ENCODE measurements around the gene MSRB1. TPM values are rescaled to one million over a fixed set of nuclear protein-coding genes. Genes with fewer than 3 reads are reported as not detected.
A peak's percentile ranks its signal among the peaks of the same experiment; 100 is the strongest.

MSRB1 gene
- total and polyA plus RNA-seq, 8 donors = 9.8 to 66.7 (median 14.9) TPM

- peak; percentile 92 to 97 (median 95) for DNase-seq
- intact Hi-C loops (cut with DNase I) = no loop called here
- H3K36me3 ChIP-seq = peaks cover 0 to 31% of the 10 kb centered on the region in 2 donors
- no peaks in the 10 kb centered on the region for H3K9me3 ChIP-seq
- ATAC-seq = peak; percentile 97
- peaks cover 17 to 27% of the 10 kb centered on the region in 2 donors for H3K4me1 ChIP-seq
- H3K27me3 ChIP-seq = no peaks in the 10 kb centered on the region
- peak within 1 kb of the TSS; percentile 84 to 97 for H3K27ac ChIP-seq
- peak within 1 kb of the TSS; percentile 98 to 99 for H3K4me3 ChIP-seq
- no peak for TF ChIP-seq CTCF (IDR thresholded peaks at IDR 0.05)
These were observed 28.9 kb upstream of the MSRB1 start, which contains the start of gene TBL3 for GRCh38 chr16:1971796-1972489. TSS of gene TBL3 (plus strand) at chr16:1972053. CDS start at chr16:1972165, 112 bp downstream.

GRCh38 chr16:1968146-1968953 lies 25.4 kb upstream of the MSRB1 start:
- intact Hi-C loops (cut with DNase I) = no loop called here
- H3K36me3 ChIP-seq = peaks cover 0 to 5% of the 10 kb centered on the region in 2 donors
- no peaks in the 10 kb centered on the region for H3K27me3 ChIP-seq
- TF ChIP-seq CTCF (IDR thresholded peaks at IDR 0.05) = no peak
- peak in 1 of 4 donors; percentile 71 for DNase-seq
- H3K4me3 ChIP-seq = no peak overlapping the region
- H3K4me1 ChIP-seq = peaks cover 29 to 44% of the 10 kb centered on the region in 2 donors
- no peaks in the 10 kb centered on the region for H3K9me3 ChIP-seq
- no peak overlapping the region for H3K27ac ChIP-seq
- ATAC-seq = no peak

- no peak for TF ChIP-seq CTCF (IDR thresholded peaks at IDR 0.05)
- H3K36me3 ChIP-seq = peaks cover 0 to 24% of the 10 kb centered on the region in 2 donors
- ATAC-seq = no peak
- H3K27ac ChIP-seq = peak within 1 kb of the TSS in 1 of 2 donors; percentile 97
- peak within 1 kb of the TSS; percentile 90 to 95 for H3K4me3 ChIP-seq
- no peaks in the 10 kb centered on the region for H3K9me3 ChIP-seq
- intact Hi-C loops (cut with DNase I) = no loop called here
- H3K27me3 ChIP-seq = no peaks in the 10 kb centered on the region
- DNase-seq = no peak
- H3K4me1 ChIP-seq = peaks cover 27 to 51% of the 10 kb centered on the region in 2 donors
These were observed 23.5 kb upstream of the MSRB1 start, which contains the start of gene RNF151 for GRCh38 chr16:1966460-1966859. TSS of gene RNF151 (plus strand) at chr16:1966856. CDS start at chr16:1966882, 26 bp downstream.

GRCh38 chr16:1965396-1966001 lies 22.5 kb upstream of the MSRB1 start:
- no peaks in the 10 kb centered on the region for H3K9me3 ChIP-seq
- H3K36me3 ChIP-seq = peaks cover 0 to 29% of the 10 kb centered on the region in 2 donors
- DNase-seq (no peak), ATAC-seq (peak; percentile 3)
- peak overlapping the region; percentile 93 to 97 for H3K27ac ChIP-seq
- no peaks in the 10 kb centered on the region for H3K27me3 ChIP-seq
- intact Hi-C loops (cut with DNase I) = no loop called here
- TF ChIP-seq CTCF (IDR thresholded peaks at IDR 0.05) = no peak
- H3K4me3 ChIP-seq = peak overlapping the region; percentile 90 to 95
- peaks cover 22 to 52% of the 10 kb centered on the region in 2 donors for H3K4me1 ChIP-seq
